ENCODE measurements around the gene ADAM22.

GRCh38 chr7:88244258-88244657 lies 310.2 kb downstream of the ADAM22 start:
- no peak for TF ChIP-seq YY1 (IDR thresholded peaks at IDR 0.05; ENCODE audit: extremely low read depth, insufficient replicate concordance, low read depth, low read length)
- TF ChIP-seq POLR2A (IDR thresholded peaks at IDR 0.05; ENCODE audit: borderline replicate concordance, extremely low read depth, insufficient read depth, insufficient read length) = no peak
